HG03565 (cell line): ENCODE results near the gene MZF1.
A peak's percentile ranks its signal among the peaks of the same experiment; 100 is the strongest.

Source experiments
- ATAC-seq: cut with Tn5 transposase; IDR thresholded peaks from one replicate; pipeline ENCODE4 v1.9.1; 2021; ENCODE audit warnings: mild to moderate bottlenecking, moderate library complexity; ENCODE audit not compliant: unreplicated experiment

The MZF1 gene

DNA sequence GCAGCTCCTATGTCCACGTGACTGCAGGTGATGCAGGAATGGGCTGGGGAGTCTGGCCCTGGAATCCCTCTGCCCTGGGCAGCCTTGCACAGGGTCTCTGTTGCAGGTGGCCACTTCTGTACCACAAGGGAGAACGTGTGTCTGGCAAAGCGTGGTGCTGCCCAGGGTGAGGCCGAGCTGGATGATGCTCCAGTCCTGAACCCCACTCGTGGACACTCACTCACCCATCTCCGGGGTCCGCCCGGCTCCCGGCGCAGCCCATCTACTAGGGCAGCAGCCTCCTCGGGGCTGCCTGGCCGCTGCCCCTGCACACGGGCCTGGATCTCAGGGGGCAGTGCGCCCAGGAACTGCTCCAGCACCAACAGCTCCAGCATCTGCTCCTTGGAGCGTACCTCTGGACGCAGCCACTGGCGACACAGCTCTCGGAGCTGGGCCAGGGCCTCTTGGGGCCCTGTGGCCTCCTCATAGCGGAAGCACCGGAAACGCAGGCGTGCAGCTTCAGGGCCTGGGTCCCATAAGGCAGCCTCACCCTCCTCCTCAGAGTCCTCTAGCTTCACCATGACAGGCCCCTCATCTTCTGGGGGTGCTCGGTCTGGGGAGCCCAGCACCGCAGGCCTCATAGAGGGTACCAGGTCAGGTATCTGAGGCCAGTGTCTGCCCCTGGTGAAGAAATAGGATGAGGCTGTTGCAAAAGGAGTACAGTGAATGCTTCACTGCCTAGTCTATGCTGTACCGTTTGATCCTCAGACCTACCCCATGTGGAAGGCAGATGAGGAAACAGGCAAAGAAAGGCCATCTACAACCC is 2.2 kb downstream of the MZF1 start:
- ATAC-seq, result no peak

DNA sequence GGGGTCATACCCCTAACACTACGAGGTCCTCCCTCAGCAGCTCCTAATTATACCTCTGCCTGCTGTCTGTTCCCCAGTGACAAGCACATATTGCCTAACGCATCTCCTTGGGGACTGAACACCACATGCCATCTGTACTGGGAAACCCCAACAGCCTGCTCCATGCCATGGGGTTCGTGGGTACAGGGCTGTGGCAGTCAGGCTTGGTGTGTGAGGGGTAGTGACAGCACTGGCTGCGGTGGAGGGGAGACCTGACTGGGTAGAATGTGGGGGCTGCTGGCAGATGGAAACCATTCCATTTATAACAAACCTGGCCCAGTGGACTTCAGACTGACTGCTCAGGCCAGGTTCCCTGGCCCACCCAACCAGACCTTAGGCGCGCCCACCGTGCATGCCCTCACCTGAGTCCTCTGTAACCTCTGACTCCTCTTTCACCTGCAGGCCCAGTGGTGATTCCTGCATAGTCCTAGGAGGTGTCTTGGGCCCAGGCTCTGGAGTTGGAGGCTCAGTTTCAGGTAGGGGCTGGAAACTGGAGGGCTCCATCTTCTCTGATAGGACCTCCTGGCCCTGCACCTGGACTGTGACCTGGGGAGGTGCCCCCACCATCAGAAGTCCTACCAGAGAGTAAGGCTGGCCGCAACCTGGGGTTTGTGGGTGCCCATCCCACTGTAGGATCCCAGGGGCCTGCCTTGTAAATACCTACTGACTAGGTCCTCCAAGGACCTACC is 3.0 kb downstream of the MZF1 start:
- no peak for ATAC-seq

DNA sequence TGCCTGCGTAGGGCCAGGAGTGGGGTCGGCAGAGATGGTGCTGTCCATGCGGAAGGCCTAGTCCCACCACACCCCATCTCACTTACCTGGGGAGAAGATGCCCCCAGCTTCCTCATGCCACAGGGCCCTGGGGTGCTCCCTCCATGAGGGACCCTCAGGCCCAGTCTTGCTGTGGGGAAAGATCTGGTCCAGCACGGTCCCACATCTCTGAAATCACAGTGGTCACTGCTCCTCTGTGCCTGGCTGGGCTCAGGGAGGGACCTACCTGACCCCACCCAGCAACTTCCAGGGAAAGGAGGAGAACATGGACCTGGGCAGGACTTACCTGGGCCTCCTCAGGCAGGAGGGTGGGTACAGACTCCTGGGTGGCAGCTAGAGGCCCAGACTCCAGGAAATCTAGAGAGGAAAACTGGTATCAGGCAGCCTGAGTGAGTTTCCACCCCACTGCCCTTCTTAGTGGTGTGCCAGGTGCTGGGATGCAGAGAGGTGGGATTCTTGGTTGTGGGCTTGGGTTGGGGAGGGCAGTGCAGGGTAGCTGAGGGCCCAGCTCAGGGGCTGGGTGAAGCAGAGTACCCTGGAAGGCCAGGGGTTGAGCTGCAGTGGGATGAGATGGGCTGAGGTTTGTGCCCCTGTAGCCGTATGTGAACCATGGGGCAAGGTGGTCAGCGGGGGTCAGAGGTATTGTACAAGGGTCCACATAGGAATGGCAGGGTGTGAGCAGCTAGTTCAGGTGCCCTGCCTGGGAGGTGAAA is 3.8 kb downstream of the MZF1 start:
- no peak for ATAC-seq

DNA sequence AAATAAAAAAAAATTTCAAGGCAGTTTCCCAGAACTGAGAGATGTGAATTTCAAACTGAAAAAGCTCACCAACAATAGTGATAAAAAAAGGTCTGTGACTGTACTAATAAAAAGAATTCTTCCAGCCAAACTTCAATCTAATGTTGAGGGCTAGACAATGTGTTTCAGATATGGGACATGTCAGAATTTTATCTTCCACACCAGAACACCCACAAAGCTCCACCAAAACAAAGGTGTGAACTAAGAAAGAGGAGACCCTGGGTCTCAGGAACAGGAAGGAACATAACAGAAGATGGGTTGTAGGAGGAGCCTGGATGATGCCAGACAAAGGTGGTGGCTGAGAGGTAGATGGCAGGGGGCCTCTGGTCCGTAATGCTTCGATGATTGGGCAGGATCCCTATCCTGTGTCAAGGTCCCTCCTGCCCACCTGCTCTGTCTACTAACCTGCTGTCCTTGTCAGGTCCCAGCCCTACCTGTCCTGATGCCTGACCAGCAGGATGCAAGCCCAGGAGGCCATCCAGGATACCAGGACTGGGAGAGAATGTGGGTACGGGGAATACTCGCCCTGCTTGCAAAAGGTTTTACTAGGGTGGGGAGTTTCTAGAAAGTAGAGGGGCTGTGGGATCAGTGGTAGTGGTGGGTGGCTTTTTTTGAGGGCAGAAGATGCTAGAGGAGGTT is 4.5 kb downstream of the MZF1 start:
- no peak for ATAC-seq

DNA sequence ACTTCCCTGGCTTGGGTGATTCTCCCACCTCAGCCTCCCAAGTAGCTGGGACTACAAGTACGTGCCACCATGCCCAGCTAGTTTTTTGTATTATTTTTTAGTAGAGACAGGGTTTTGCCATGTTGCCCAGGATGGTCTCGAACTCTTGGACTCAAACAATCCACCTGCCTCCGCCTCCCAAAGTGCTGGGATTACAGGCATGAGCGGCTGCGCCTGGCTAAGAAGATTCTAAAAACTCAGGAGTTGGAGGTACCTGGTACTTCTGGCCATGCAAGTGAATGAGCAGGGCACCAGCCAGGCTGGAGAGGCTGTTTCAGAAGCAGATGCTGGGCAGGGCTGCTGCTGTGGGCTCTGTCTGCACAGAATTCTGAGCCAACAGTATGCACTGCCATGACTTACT is 6.1 kb downstream of the MZF1 start:
- ATAC-seq, result no peak

DNA sequence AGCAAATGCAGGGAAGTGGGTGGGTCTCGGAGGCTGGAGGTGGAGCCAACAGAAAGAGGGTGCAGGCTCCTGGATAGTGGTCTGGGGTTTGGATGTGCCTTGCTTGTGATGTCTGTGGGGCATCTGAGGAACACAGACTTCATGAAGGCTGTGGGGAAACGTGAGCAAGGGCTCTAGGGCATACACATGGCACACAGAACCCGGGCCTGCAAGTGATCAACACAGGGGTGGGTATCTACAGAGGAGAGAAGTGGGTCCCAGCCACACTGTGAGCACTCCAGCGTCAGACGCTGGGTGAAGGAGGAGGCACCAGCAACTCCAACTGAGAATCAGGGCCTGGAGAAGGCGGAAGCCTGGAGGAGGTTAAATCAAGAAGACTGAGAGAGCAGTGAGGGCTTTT is 9.3 kb downstream of the MZF1 start:
- no peak for ATAC-seq

DNA sequence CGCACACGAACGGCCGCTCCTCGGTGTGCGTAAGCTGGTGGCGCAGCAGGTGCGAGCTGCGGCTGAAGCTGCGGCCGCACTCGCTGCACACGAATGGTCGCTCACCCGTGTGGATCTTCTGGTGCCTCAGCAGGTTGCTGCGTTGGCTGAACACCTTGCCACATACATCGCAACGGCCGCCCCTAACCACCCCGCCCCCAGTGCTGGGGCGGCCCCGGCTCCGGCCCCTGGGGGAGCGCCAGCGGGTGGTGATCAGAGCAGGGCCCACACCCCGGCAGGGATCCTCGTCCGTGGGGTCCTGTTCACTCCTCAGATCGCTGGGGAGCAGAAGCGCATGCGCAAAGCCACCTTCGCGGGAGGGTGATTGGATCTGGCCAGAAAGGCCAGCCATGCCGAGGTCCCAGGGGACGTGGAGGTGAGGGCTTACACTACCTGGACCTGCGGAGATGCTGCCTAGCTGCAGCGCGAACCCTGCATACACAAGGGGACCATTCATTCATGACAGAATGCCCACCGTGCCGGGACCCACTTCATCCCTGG is 10.0 kb downstream of the MZF1 start:
- no peak for ATAC-seq

DNA sequence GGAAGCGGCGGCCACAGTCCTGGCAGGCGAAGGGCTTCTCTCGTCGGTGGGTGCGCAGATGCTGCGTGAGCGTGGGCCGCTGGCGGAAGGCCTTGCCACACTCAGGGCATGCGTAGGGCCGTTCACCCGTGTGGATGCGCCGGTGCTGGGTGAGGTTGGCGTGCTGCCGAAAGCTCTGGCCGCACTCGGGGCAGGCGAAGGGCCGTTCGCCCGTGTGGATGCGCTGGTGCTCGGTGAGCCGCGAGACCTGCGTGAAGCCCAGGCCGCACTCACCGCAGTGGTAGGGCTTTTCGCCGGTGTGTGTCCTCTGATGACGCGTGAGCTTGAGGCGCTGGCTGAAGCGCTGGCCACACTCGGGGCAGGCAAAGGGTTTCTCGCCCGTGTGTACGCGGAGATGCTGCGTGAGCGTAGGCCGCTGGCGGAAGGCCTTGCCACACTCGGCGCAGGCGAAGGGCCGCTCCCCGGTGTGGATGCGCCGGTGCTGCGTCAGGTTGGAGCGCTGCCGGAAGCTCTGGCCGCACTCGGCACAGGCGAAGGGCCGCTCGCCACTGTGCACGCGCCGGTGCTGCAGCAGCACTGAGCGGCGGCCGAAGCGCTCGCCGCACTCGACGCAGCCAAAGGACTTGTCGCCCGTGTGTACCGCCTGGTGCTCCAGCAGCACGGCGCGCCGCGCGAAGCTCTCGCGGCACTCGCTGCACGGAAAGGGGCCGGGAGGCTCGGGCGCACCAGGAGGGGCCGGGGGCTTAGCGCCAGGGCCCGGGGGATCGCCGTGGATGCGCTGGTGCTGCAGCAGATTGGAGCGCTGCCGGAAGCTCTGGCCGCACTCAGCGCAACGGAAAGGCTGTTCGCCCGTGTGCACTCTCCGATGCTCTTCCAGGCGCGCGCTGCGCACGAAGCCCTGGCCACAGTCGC is 10.8 kb downstream of the MZF1 start:
- ATAC-seq, result no peak

DNA sequence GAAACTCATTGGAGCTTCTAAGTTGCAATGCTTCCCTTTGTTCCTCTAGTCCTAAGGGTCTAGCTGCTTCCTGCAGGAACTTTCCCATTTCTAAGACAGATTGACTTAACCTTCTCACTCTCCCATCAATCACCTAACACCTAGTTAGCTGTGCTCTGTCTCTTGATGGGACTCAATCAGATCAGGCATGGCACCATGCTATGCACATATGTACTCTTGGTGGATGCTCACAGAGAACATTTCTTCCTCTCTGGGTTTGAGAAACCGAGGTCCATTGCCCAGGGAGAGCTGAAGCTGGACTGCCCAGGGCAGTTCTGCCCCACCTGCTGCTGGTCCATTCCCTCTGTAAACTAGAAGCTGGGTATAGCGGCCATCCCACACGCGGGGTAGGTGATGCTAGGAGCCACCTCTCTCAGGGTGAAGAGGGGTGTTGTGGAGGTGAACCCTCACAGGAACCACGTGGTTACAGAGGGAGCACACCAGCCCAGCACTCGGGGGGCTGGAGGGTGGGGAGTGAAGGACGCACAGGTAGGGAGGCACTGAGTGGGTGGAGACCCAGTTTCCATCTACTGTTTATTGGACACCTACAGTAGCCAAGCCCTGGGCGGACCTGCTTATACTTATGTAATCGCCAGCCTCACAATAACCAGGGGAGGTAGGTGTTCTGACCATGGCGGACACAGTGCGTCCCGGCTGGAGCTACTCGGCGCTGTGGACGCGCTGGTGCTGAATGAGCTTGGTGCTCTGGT is 11.6 kb downstream of the MZF1 start:
- ATAC-seq, result no peak

DNA sequence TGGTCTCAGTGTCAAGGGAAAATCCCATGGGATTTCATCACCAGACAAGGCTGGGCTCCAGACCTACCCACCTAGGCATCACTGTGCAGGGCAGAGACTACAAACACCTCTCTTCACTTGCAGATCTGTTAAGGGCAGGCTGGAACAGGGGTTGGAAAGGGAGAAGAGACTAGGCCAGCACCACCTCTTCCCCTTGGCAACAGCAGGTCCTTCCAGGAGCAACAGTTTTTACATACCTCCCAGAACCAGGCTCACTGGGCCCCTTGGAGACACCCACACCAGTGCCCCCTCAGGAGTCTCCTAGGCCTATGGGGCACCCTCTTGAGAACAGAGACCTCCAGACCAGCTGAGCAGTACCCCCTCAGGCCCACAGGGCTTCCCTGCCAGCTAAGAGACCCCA is 12.2 kb downstream of the MZF1 start:
- ATAC-seq, result no peak

DNA sequence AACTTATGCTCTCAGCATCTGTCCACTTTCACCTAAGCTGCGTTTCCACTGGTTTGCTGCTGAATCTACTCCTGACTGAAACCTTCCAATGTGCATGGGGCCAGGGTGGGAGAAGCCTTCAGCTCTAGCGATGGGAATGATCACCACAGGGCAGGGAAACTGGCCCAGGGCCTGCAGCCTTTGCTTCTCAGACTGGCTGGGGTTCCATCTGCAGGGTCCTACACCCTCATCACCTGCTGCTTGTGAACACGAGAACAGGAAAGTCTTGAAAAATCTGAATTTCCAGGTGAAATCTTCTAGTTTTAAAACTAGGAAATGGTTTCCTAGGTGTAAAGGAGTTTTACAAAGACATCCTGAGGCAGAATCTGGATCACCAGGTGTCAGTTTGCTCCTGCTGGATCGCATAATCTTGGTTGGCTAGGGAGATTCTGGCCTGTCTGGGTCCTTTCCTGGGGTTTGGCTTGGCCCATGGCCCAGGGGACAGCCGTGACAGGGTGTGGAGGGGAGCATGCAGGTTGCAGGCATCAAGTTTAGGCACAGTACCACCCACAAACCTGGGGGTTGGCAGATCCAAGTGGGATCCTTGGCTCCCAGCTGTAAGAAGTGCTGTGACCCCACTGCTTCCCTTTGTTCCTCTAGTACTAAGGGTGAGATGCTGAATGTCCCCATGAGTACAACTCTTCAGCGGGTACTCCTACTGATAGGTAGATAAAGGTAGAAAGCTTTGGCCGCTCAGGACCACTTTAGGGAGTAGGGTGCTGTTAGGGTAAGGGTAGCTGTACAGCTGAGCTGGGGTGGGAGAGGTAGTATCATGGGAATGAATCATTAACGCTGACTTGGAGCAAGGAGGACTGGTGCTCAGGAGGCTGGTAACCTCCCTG is 12.9 kb downstream of the MZF1 start:
- no peak for ATAC-seq

DNA sequence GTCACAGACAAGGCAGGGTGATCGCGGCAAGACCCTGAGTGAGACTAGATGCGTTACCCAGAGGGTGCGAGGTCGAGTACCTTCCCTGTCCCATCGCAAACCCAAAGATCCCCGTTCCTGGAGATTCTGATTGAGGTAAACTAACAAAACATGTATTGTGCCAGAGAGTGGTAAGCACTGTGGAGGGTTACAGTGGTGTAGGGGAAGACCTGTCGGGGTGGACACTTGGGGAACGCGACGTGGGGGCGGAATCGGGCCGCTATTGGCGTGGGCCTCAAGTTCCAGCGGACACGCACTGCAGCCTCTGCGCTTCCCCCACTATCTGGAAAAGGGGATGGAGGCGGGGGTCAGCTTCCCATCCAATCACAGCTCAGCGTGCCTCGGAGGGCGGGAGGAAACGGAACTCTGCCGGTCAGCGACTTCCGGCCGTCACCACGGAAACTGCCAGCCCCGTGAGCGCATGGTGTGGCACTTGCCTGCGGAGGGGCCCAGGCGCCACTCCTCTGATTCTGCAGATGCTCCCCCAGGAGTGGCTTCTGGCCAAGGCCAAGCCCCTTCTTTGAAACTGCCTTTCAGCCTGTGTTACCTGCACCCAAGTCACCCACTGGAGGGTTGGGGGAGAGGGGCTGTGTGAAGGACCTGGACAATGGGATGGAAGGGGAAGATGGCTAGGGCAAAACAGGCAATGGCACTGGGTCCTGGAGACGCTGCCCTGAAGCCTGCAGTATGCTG is 13.7 kb downstream of the MZF1 start:
- no peak for ATAC-seq

DNA sequence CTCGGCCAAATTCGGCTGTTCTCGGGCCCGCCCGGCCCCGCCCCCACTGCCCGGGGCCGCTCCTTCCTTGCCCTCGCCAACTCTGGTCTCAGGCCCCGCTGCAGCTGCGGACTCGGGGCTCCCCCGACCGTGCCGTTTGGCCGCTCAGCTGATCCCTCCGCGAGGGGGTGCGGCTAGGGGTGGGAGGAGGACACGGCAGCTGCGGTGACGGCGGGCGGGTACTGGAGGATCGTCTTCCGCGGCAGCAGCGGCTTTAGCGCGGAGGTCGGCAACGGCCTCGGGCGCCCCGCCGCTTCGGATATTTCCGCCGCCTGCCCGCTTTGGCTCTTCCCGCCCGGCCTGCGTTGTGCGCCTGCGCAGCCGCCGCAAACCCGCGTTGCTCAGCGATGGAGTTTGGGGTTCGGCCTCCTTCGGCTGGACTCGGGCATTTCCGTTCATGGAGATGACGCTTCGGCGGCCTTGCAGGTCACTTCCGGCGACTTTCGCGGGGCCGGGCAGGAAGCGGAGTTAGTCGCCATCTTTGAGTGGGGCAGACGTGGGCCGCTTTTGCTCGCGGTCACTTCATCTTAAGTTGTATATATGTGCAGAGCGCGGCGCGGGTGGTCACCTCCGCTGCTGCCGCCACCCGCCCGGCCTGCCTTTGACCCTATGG is 14.4 kb downstream of the MZF1 start:
- ATAC-seq, result peak; percentile 42

DNA sequence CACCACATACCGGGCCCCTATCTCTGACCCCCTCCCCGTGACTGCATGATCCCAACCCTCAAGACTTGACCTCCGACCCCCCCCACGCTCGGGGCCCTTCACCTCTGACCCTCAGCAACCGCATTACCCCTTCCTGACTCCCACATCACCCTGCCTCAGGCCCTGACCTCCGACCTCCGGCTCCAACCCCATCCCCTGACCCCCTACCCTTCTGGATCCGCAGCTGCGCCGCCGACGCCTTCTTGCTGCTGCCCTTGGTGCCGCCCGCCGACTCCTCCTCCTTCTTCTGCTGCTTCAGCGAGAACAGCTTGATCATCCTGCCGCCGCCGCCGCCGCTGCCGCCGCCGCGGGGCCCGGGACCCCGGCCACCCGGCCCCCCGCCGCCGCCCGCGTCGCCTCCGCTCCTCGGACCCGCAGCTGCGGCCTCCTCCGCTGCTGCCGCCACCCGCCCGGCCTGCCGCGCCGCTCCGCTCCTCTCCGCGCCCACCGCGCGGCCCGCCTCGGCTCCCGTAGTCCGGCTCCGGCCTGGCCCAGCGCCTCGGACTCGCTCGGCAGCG is 15.0 kb downstream of the MZF1 start, which contains the start of gene UBE2M:
UBE2M (minus strand) TSS at position 546 of the 557 bp plus-strand sequence; CDS start at position 316, 230 bp downstream.
- no peak for ATAC-seq

DNA sequence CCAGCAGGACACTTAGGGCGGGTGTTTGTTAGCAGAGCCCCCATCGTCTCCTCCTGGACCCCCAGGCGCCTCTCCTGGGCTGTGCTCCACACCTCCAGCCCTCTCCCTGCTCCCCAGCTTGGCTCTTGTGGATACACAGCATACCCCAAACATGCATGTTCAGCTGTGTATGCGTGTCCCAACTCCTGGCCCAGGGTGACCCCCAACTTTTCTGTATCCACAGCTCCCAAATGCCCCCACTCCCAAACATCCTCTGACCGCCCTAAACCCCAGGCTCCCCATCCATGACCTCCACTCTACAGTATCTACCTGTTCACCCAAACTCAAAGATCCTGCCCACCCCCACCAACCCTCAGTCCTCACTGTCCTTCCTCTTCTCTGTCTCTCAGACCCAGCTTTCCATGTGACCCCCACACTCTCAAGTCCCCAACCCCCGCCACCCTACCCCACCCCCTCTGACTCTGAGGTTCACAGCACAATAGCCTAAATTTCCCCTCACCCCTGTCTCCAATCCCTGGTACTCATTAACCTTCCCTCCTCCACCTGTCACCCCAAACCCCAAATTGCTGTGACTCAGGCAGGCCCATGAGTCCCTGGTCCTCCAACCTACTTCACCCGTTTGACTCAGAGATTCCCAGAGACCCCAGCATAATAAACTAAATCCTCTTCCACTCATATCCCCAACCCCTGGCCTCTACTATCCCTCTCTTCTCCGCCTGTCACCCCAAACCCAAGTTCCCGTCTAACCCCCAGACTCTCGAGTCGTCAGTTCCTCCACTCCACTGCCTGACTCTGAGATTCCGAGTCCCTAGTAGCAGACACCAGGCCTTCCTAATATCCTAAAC is 15.7 kb downstream of the MZF1 start:
- no peak for ATAC-seq
